ENCODE measurements around the gene RASEF. TPM values are rescaled to one million over a fixed set of nuclear protein-coding genes. Genes with fewer than 3 reads are reported as not detected.

RASEF gene
- total RNA-seq, 2 donors from 2014 or later = 6.6 TPM; not detected in 1

DNA sequence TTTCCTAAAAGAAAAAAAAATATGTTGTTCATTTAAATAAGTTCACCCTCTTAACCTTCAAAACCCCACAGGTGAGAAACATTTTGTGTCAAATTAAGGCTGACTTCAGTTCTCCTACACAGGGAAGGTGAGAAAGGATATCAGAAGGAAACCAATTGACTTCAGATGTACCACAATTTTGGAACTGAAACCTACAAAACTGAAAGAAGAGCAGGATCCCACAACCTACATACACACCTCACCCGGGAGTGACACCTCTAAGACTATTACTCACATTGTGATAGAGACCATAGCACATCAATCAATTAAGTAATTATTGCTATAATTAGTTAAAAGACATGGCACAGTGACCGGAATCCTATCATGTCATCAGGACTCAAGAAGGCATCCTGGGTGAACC lies 47.0 kb downstream of the RASEF start:
- Histone ChIP-seq H3K4me3 (no peak overlapping the region), H3K27ac (no peak overlapping the region), H3K4me1 (ENCODE audit: control insufficient read depth in 1 of 2, low read depth in 2 of 2) (peaks cover 4 to 17% of the 10 kb centered on the region in 2 donors), H3K36me3 (no peaks in the 10 kb centered on the region), H3K9me3 (no peaks in the 10 kb centered on the region), H3K27me3 (replicated peaks; ENCODE audit: insufficient read depth) (no peaks in the 10 kb centered on the region)
- ATAC-seq (ENCODE audit: insufficient number of reproducible peaks, low FRiP score, low read depth) (no peak), DNase-seq (ENCODE audit: low spot score) (no peak)
- TF ChIP-seq, protein P1, sequence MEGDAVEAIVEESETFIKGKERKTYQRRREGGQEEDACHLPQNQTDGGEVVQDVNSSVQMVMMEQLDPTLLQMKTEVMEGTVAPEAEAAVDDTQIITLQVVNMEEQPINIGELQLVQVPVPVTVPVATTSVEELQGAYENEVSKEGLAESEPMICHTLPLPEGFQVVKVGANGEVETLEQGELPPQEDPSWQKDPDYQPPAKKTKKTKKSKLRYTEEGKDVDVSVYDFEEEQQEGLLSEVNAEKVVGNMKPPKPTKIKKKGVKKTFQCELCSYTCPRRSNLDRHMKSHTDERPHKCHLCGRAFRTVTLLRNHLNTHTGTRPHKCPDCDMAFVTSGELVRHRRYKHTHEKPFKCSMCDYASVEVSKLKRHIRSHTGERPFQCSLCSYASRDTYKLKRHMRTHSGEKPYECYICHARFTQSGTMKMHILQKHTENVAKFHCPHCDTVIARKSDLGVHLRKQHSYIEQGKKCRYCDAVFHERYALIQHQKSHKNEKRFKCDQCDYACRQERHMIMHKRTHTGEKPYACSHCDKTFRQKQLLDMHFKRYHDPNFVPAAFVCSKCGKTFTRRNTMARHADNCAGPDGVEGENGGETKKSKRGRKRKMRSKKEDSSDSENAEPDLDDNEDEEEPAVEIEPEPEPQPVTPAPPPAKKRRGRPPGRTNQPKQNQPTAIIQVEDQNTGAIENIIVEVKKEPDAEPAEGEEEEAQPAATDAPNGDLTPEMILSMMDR (IDR thresholded peaks at IDR 0.05) = no peak

DNA sequence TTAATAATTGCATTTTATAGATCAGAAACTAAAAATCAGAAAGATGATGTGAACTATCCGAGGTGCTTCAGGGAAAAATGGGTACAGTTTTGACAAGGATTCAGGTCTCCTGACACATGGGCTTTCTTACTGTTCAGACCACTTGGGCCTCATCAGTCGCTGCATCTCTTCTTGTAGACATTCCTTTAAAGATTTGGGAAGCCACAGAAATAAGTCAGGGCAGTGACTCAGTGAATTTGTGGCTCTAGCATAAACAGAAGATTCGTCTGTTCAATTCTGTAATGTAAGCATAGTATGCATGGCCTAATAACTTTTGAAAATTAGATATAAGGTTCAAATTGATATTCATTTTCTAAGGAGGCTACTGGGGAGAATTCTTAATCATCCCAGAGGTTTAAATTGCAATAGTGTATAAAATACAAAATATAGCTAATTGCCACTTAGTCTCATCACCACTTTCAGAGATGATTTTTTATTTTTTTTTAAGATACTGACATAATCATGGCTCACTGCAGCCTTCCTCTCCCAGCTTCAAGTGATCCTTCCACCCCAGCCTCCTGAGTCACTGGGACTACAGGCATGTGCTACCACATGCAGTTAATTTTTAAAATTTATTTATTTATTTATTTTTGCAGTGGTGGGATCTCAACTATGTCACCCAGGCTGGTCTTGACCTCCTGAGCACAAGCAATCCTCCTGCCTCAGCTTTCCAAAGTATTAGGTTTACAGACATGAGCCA lies 48.9 kb downstream of the RASEF start:
- ATAC-seq (ENCODE audit: insufficient number of reproducible peaks, low FRiP score, low read depth) (no peak), DNase-seq (ENCODE audit: low spot score) (no peak)
- H3K4me1 ChIP-seq (ENCODE audit: control insufficient read depth in 1 of 2, low read depth in 2 of 2) = peaks cover 4 to 17% of the 10 kb centered on the region in 2 donors
- H3K27ac ChIP-seq = no peak overlapping the region
- no peaks in the 10 kb centered on the region for H3K9me3 ChIP-seq
- H3K36me3 ChIP-seq = no peaks in the 10 kb centered on the region
- H3K4me3 ChIP-seq = no peak overlapping the region
- TF ChIP-seq, protein P1 (IDR thresholded peaks at IDR 0.05) = no peak
- H3K27me3 ChIP-seq (replicated peaks; ENCODE audit: insufficient read depth) = no peaks in the 10 kb centered on the region

DNA sequence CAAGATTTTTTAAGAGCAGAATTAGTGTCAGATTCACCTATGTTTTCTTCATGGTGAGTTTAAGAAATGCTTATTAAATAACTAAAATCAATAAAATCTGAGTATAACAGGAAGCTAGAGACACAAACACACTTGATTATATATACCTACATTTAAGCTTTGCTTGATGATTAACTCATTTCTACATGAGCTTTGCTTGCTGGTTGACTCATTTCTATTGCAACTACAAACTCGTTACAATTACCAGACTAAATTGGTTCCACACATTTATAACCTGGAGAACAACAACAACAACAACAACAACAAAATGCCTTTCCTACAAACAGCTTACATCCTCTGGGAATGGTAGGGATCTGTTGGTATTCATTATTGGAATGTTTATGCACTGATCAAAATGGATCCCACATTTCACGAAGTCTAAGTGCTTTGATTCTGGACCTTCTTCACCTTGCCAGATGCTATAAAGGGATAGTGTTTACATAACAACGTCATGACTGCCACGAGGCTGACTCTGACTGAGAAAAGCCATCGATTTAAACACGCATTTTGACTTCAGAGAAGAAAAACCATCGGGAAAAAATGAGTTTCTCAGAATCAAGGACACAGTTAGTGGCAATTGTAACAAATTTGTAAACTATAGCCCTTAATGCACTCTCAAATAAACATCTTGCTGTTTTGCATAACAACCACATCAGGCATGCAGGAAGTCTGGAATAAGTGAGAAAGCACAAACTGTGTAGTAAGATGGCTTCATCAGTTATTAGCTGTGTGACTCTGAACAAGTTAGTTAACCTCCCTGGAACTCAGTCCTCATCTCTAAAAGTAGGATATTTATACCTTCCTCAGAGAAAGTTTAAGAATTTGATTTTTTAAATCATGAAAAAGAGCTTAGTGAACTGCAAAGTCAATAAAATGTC lies 49.8 kb downstream of the RASEF start:
- H3K27me3 ChIP-seq (replicated peaks; ENCODE audit: insufficient read depth) = no peaks in the 10 kb centered on the region
- ATAC-seq (ENCODE audit: insufficient number of reproducible peaks, low FRiP score, low read depth) = no peak
- H3K4me1 ChIP-seq (ENCODE audit: control insufficient read depth in 1 of 2, low read depth in 2 of 2) = peaks cover 4 to 17% of the 10 kb centered on the region in 2 donors
- no peak for DNase-seq (ENCODE audit: low spot score)
- no peak overlapping the region for H3K27ac ChIP-seq
- TF ChIP-seq, protein P1 (IDR thresholded peaks at IDR 0.05) = no peak
- H3K9me3 ChIP-seq = no peaks in the 10 kb centered on the region
- no peaks in the 10 kb centered on the region for H3K36me3 ChIP-seq
- H3K4me3 ChIP-seq = no peak overlapping the region

DNA sequence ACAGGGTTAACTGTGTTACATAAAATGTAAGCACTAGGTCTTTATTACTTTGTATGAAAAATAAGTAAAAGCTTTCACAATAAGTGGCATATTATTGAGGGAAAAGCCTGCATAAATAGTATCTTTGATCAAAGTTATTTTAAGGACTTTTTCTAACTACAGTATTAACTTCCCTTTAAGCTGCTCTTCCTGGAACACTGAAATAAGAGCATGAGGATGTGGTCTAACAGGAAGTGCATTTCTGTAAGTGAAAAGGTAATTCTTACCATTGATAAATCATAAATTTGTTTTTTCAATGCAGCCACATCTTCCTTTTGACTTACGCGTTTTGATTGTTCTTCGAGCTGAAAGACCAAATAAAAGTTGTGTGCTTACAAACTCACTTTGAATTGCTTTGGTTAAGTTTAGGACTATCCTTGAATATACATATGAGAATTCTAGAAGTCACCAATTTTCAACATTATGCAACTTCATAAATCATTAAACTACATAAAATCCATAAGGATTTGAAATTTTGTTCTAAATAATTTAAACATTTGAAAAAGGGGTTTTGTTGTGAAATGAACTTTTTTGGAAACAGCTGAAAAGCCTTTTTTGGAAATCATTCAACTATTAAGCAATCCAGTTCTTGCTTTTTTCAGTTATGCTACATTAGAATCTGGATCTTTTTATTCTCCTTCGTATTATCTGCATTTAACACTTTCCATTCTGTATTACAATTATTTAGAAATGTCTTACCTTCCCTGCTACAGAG lies 50.6 kb downstream of the RASEF start:
- TF ChIP-seq, protein P1 (IDR thresholded peaks at IDR 0.05) = no peak
- Histone ChIP-seq H3K4me3 (no peak overlapping the region), H3K9me3 (no peaks in the 10 kb centered on the region), H3K27me3 (replicated peaks; ENCODE audit: insufficient read depth) (no peaks in the 10 kb centered on the region), H3K36me3 (no peaks in the 10 kb centered on the region), H3K4me1 (ENCODE audit: control insufficient read depth in 1 of 2, low read depth in 2 of 2) (peaks cover 4 to 17% of the 10 kb centered on the region in 2 donors), H3K27ac (no peak overlapping the region)
- DNase-seq (ENCODE audit: low spot score) (no peak), ATAC-seq (ENCODE audit: insufficient number of reproducible peaks, low FRiP score, low read depth) (no peak)
